HCT116 (cell line): Measurements from ENCODE around the gene PCDH1. TPM values are rescaled to one million over a fixed set of nuclear protein-coding genes. Genes with fewer than 3 reads are reported as not detected.

Experiments used
- ATAC-seq: fragments of 200-7000 bp; cut with Tn5 transposase; 2 replicates; pipeline ENCODE4 v1.9.1; 2020; ENCODE audit warnings: mild to moderate bottlenecking, moderate library complexity
- BruUV-seq: library from RNA; stranded (reverse); fragments of 400-500 nt; replicated peaks from 2 replicates; lab custom pipeline; 2021; lab: Mats Ljungman, UMichigan
- CTCF ChIA-PET: fragments of 300-600 bp; sonication (Branson Sonifier 250); formaldehyde crosslinking; loops from one replicate; lab custom pipeline; 2021; ENCODE audit warnings: antibody characterized with exemption; lab: Charles Lee
- POLR2A ChIA-PET: fragments of 300-600, 350-600 bp; sonication (Branson Sonifier 250); formaldehyde crosslinking; loops from one replicate; lab custom pipeline; 2021; ENCODE audit warnings: antibody characterized with exemption; lab: Charles Lee
- RAD21 ChIA-PET, 2 experiments: fragments of 300-600 bp; sonication (Branson Sonifier 250); formaldehyde crosslinking; loops; one replicate each; lab custom pipeline; 2023; ENCODE audit warnings: low total read pairs in 2 of 2; ENCODE audit not compliant: uncharacterized antibody in 2 of 2, unreplicated experiment in 2 of 2, low non-redundant PET in 1 of 2; lab: Charles Lee
- DNase-seq: peaks from one replicate; pipeline ENCODE4 v3.0.0-alpha.2; 2010; ENCODE audit warnings: low read depth, low spot score
- H2AFZ ChIP-seq: fragments of 200-600 bp; shearing (Covaris generic), sonication (generic); 2 replicates; pipeline ENCODE4 v1.6.1; 2017; ENCODE audit warnings: low read depth, mixed run types, mixed read lengths, antibody characterized with exemption, low read length; ENCODE audit not compliant: poor library complexity, severe bottlenecking
- H3K27ac ChIP-seq: 2 replicates; pipeline ENCODE4 v1.5.1; 2012; ENCODE audit warnings: low read depth, low read length
- H3K27me3 ChIP-seq: fragments of 200-600 bp; sonication (generic); 2 replicates; pipeline ENCODE4 v1.6.1; 2016; ENCODE audit warnings: mixed run types, low read length, mixed read lengths; ENCODE audit not compliant: insufficient read depth
- H3K36me3 ChIP-seq, 2 experiments: fragments of 200-500 bp in 1 of 2; fragments of 200-600 bp in 1 of 2; sonication (Bioruptor generic) in 1 of 2; sonication (generic) in 1 of 2; 2 replicates each; pipeline versions ENCODE4 v1.5.1 to v1.6.1; 2014 to 2016; ENCODE audit warnings: low read length in 2 of 2, inconsistent platforms in 1 of 2, mixed read lengths in 1 of 2, mixed run types in 1 of 2; ENCODE audit not compliant: insufficient read depth in 2 of 2, control insufficient read depth in 1 of 2
- H3K4me1 ChIP-seq, 2 experiments: fragments of 200-600 bp in 1 of 2; sonication (generic) in 1 of 2; 2 replicates each; pipeline versions ENCODE4 v1.5.1 to v1.6.1; 2012 to 2017; ENCODE audit warnings: low read length in 2 of 2, inconsistent platforms in 1 of 2, mild to moderate bottlenecking in 1 of 2, mixed read lengths in 1 of 2, mixed run types in 1 of 2, moderate library complexity in 1 of 2; ENCODE audit not compliant: insufficient read depth in 2 of 2, control insufficient read depth in 1 of 2
- H3K4me2 ChIP-seq: fragments of 200-600 bp; sonication (generic); 2 replicates; pipeline ENCODE4 v1.6.1; 2017; ENCODE audit warnings: mixed run types, low read length, mixed read lengths
- H3K4me3 ChIP-seq, 2 experiments: fragments of 200-600 bp in 1 of 2; sonication (generic) in 1 of 2; replicated peaks in 1 of 2; 2 replicates each; pipeline ENCODE4 v1.5.1; 2011 to 2016; ENCODE audit warnings: low read length in 2 of 2, control low read depth in 1 of 2, low read depth in 1 of 2, mild to moderate bottlenecking in 1 of 2, mixed read lengths in 1 of 2, mixed run types in 1 of 2
- H3K79me2 ChIP-seq: fragments of 200-600 bp; sonication (generic); 2 replicates; pipeline ENCODE4 v1.6.1; 2017; ENCODE audit warnings: mild to moderate bottlenecking, mixed run types, low read length, moderate library complexity, mixed read lengths; ENCODE audit not compliant: insufficient read depth
- H3K9ac ChIP-seq: fragments of 200-600 bp; sonication (generic); 2 replicates; pipeline ENCODE4 v1.6.1; 2016; ENCODE audit warnings: low read length, mixed read lengths
- H3K9me2 ChIP-seq: fragments of 200-600 bp; sonication (generic), shearing (Covaris generic); 2 replicates; pipeline ENCODE4 v1.6.1; 2017; ENCODE audit warnings: mixed run types, mild to moderate bottlenecking, moderate library complexity; ENCODE audit not compliant: insufficient read depth
- H3K9me3 ChIP-seq, 2 experiments: fragments of 200-500 bp in 1 of 2; fragments of 200-600 bp in 1 of 2; sonication (Bioruptor generic) in 1 of 2; sonication (generic) in 1 of 2; 2 replicates each; pipeline ENCODE4 v1.6.1; 2014 to 2017; ENCODE audit warnings: low read length in 2 of 2, mixed read lengths in 2 of 2, inconsistent platforms in 1 of 2, low read depth in 1 of 2, mild to moderate bottlenecking in 1 of 2, mixed run types in 1 of 2, moderate library complexity in 1 of 2; ENCODE audit not compliant: control insufficient read depth in 1 of 2, insufficient read depth in 1 of 2
- H4K20me1 ChIP-seq: fragments of 200-600 bp; sonication (generic), shearing (Covaris generic); 2 replicates; pipeline ENCODE4 v1.6.1; 2017; ENCODE audit warnings: mixed run types, mild to moderate bottlenecking, moderate library complexity; ENCODE audit not compliant: insufficient read depth
- ATF3 ChIP-seq: IDR thresholded peaks from 2 replicates; pipeline ENCODE4 v1.6.1; 2012
- CBX3 ChIP-seq: IDR thresholded peaks from 2 replicates; pipeline ENCODE4 v1.6.1; 2012; ENCODE audit warnings: low read depth
- CEBPB ChIP-seq: IDR thresholded peaks from 2 replicates; pipeline ENCODE4 v1.6.1; 2012; ENCODE audit warnings: low read depth
- EGR1 ChIP-seq: IDR thresholded peaks from 2 replicates; pipeline ENCODE4 v1.6.1; 2012; ENCODE audit warnings: low read depth
- ELF1 ChIP-seq: IDR thresholded peaks from 2 replicates; pipeline ENCODE4 v1.6.1; 2012; ENCODE audit warnings: low read depth, borderline replicate concordance
- EZH2phosphoT487 ChIP-seq: fragments of 200-600 bp; IDR thresholded peaks from 2 replicates; pipeline ENCODE4 v1.6.1; 2018; ENCODE audit warnings: antibody characterized with exemption, borderline replicate concordance
- FOSL1 ChIP-seq: IDR thresholded peaks from 2 replicates; pipeline ENCODE4 v1.6.1; 2012; ENCODE audit warnings: low read depth
- JUND ChIP-seq: IDR thresholded peaks from 2 replicates; pipeline ENCODE4 v1.6.1; 2012
- MAX ChIP-seq: IDR thresholded peaks from 2 replicates; pipeline ENCODE4 v1.6.1; 2012
- POLR2A ChIP-seq: IDR thresholded peaks from 2 replicates; pipeline ENCODE4 v1.7.0; 2011; ENCODE audit warnings: borderline replicate concordance; ENCODE audit not compliant: insufficient read depth, insufficient read length; ENCODE audit errors: extremely low read depth
- POLR2AphosphoS5 ChIP-seq: IDR thresholded peaks from 2 replicates; pipeline ENCODE4 v1.6.1; 2011; ENCODE audit warnings: mild to moderate bottlenecking, low read depth, low read length, moderate library complexity
- RAD21 ChIP-seq: IDR thresholded peaks from 2 replicates; pipeline ENCODE4 v1.6.1; 2012; ENCODE audit warnings: low read depth, mild to moderate bottlenecking
- REST ChIP-seq: IDR thresholded peaks from 2 replicates; pipeline ENCODE4 v1.6.1; 2012; ENCODE audit warnings: low read depth
- SP1 ChIP-seq: IDR thresholded peaks from 2 replicates; pipeline ENCODE4 v1.6.1; 2012; ENCODE audit warnings: low read depth
- SRF ChIP-seq: IDR thresholded peaks from 2 replicates; pipeline ENCODE4 v1.6.1; 2012; ENCODE audit warnings: low read depth
- TCF7L2 ChIP-seq: IDR thresholded peaks from 2 replicates; pipeline ENCODE4 v1.7.0; 2011; ENCODE audit warnings: borderline replicate concordance, inconsistent platforms; ENCODE audit not compliant: insufficient read depth, insufficient read length; ENCODE audit errors: extremely low read depth
- YY1 ChIP-seq: IDR thresholded peaks from 2 replicates; pipeline ENCODE4 v1.6.1; 2011; ENCODE audit warnings: low read length, low read depth, moderate library complexity, mild to moderate bottlenecking; ENCODE audit not compliant: insufficient replicate concordance; ENCODE audit errors: extremely low read depth
- ZNF274 ChIP-seq: fragments of 200-500 bp; sonication (Bioruptor generic); IDR thresholded peaks from 2 replicates; pipeline ENCODE4 v1.6.1; 2014; ENCODE audit warnings: mild to moderate bottlenecking, low read depth, low read length, inconsistent platforms
- intact Hi-C: fragments of 100-400 bp; cut with micrococcal nuclease; formaldehyde crosslinking; loops from 2 replicates; pipeline ENCODE4 v1.10.0; 2022
- total RNA-seq: library from RNA; stranded (reverse); gene quantifications from one replicate; pipeline ENCODE4 v1.2.1, GENCODE V29; 2021; ENCODE audit not compliant: unreplicated experiment

Gene PCDH1
- total RNA-seq, 1 experiment from 2014 or later: 24.2 TPM

GRCh38 chr5:141883892-141884318 lies 5.7 kb upstream of the PCDH1 start (continued):
- TF ChIP-seq ZNF274 (no peak), FOSL1 (no peak), SRF (no peak), POLR2A (no peak), YY1 (no peak), TCF7L2 (no peak), MAX (no peak), REST (no peak)

GRCh38 chr5:141883184-141883891 lies 5.1 kb upstream of the PCDH1 start:
- no peak for DNase-seq
- no peaks in the 10 kb centered on the region for H3K9me3 ChIP-seq
- H3K4me1 ChIP-seq: peaks cover 3 to 12% of the 10 kb centered on the region in 2 experiments; a peak in 3 of 4 replicates
- no TSS peak for BruUV-seq
- no peak for ATAC-seq
- H4K20me1 ChIP-seq: no peaks in the 10 kb centered on the region
- no peaks in the 10 kb centered on the region for H3K36me3 ChIP-seq
- H3K79me2 ChIP-seq: no peaks in the 10 kb centered on the region
- TF ChIP-seq ZNF274: no peak
- TF ChIP-seq EGR1: no peak
- no peak for TF ChIP-seq SP1
- TF ChIP-seq CEBPB: no peak
- TF ChIP-seq ELF1: no peak
- no peak for TF ChIP-seq EZH2phosphoT487
- TF ChIP-seq POLR2A: no peak
- TF ChIP-seq JUND: no peak
- TF ChIP-seq FOSL1: no peak
- TF ChIP-seq MAX: no peak
- TF ChIP-seq YY1: no peak
- no peak for TF ChIP-seq POLR2AphosphoS5
- no peak for TF ChIP-seq CBX3
- TF ChIP-seq RAD21: no peak
- TF ChIP-seq ATF3: no peak
- TF ChIP-seq, all 23 proteins: peak for 0
- RAD21 ChIA-PET: no interaction called here
- no peak overlapping the region for H3K4me2 ChIP-seq
- POLR2A ChIA-PET: no interaction called here
- H3K27ac ChIP-seq: no peak overlapping the region
- no peak overlapping the region for H3K9ac ChIP-seq
- intact Hi-C loops: no loop called here
- H3K9me2 ChIP-seq: no peaks in the 10 kb centered on the region
- peaks cover 4% of the 10 kb centered on the region; the same call in 1 of the 2 replicates for H3K27me3 ChIP-seq
- no peak overlapping the region for H2AFZ ChIP-seq
- no peak overlapping the region for H3K4me3 ChIP-seq
- CTCF ChIA-PET: no interaction called here
